ENCODE measurements around the gene ERCC6L2. TPM values are rescaled to one million over a fixed set of nuclear protein-coding genes. Genes with fewer than 3 reads are reported as not detected.

The ERCC6L2 gene
- total RNA-seq, 1 donor from 2014 or later, result 36.6 TPM

GRCh38 chr9:95980262-95981125, 105.0 kb downstream of the ERCC6L2 start:
- DNase-seq (ENCODE audit: low spot score), result no peak

DNA sequence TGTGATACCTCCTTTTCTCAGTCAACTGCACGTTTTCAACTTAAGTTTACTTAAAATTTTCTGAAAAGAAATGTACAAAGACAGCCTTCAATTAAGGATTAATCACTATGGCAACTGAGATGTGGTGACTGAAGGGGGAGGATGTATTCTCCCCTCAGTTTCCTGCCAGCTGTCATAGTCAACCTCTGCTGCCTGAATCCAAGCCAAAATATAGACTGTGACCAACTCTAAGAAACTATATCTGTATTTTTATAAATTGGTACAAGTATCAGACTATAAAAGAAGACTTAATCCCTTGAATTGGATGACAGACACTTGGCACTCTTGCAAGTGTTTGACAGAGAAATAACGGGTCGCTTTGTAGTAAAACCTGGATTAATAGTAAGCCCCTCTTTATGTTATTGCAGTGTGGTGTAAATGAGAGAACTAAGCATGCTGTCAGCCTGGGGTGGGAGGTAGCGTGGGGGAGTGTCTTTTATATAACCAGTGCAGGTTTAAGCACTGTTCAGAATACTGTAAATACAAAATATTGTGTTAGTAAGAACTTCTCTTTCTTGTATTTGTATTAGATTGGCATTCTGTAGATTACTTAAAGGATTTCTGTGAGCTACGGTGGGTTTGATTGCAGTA, 106.4 kb downstream of the ERCC6L2 start:
- no peak for DNase-seq (ENCODE audit: low spot score)

- DNase-seq (ENCODE audit: low spot score), result no peak
These were observed 110.1 kb downstream of the ERCC6L2 start for GRCh38 chr9:95985440-95986055.

GRCh38 chr9:95989297-95989696, 113.8 kb downstream of the ERCC6L2 start:
- no peak for DNase-seq (ENCODE audit: low spot score)

DNA sequence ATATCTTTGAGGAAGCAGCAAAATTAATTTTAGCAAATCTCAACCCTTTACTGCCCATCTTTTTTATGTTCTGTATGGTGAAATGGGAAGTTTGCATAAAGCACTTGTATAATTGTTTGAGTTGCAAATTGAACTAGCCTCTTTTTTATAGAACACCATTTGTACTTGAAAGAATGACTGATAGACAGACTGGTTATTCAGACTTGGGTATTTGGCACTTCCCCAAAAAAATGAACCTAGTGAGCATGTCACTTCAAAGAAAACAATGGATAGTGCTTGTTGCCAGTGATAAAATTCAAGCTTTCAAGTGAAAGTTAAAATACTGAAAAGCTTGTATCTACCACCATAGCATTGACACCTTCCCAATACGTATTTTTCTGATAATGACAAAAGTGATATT, 115.8 kb downstream of the ERCC6L2 start:
- DNase-seq (ENCODE audit: low spot score), result no peak

GRCh38 chr9:95992536-95992935, 117.0 kb downstream of the ERCC6L2 start:
- DNase-seq (ENCODE audit: low spot score), result no peak

DNA sequence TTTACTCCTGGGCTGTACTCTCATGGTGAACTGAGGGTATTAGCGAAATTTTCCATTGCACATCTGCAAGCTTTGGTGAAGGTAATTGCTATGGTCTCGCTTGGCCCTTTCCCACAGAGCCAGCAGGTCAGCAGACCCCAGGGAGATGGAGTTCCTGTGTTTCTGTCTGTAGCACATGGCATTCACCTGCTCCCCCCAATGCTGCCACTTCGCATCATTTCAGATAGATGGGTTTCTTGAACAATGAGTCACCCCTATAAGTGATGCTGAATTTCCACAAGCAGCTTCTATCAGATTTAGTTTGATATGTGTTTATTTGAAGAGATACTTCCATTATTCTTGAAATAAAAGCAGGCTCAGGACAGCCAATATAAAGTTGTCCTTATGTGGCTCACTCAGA, 117.8 kb downstream of the ERCC6L2 start:
- no peak for DNase-seq (ENCODE audit: low spot score)

DNA sequence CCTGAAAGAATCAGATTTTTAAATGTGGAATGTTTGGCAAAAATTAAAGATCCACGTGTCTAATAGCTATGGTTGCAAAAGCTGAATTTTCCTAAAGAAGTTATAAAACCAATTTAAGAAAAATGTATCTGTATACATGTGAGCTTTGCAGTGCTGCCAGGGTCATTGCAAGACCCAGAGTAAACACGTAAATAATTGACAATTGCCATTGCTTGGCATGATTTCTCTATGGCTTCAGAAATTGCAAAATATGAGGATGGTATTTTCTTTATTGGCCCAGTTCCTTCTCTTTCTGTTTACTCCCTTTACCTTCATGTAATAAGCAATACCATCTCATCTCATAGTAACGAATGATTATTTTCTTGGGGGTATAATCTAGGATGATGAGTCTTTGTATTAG, 123.9 kb downstream of the ERCC6L2 start:
- DNase-seq (ENCODE audit: low spot score), result no peak

DNA sequence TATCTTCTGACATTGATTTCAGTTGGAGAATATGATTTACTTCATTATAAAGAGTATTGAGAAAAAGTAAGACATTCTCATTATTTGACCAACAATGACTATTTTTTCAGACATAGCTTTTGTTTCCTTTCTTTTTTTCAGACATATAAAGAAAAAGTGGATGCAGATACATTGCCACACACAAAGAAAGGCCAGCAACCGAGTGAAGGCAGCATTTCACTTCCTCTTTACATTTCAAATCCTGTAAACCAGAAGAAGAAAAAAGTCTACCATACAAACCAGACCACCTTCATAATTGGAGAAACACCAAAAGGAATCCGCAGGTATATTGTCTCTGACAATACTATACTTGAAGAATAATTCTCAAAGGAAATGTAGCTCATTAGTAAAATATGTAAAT, 128.9 kb downstream of the ERCC6L2 start:
- no peak for DNase-seq (ENCODE audit: low spot score)

DNA sequence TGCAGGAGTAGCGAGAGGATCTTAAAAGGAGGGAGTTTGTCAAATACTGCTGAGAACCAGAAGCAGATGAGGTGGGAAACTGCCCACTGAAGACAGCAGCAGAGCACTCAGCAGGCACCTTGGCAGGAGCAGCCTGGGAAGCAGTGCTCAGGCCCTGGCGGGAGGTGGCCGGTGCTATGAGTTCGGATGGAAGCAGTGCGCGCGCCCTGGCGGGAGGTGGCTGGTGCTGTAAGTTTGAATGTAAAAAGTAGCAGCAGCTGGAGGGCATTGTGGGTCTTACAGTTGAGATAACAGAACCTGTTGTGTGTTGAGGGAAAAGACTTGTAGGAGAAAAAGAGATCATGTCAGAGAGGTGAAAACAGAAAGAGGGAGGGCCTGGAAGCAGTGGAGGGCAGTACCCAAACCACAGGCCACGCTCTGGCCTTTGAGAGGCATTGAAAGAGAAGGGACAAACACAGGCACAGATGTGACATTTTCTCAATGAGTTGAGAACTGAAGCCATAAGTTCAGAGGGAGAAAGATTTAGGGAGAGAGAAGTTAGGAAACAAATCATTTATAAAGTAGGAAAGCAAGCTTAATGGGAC, 130.9 kb downstream of the ERCC6L2 start:
- DNase-seq (ENCODE audit: low spot score), result no peak

GRCh38 chr9:96006961-96007360, 131.5 kb downstream of the ERCC6L2 start:
- no peak for DNase-seq (ENCODE audit: low spot score)

GRCh38 chr9:96008502-96009222, 133.2 kb downstream of the ERCC6L2 start:
- no peak for DNase-seq (ENCODE audit: low spot score)

DNA sequence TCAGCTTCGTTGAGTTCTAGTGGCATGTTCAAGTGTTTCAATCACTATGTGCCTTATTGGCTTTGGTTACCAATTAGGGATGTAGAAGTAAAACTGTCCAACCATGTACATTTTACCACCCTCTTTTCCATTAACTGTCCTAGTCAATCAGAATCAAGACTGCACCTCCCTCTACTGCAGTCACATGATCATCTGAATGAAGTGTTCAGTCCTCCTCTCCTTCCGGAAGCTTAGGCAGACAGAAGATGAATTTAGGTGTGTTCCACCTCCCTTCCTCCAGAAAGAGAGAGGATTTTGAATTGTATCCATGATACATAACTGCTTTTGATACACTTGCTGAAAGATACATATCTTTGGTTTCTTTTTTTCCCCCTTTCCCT, 133.7 kb downstream of the ERCC6L2 start:
- no peak for DNase-seq (ENCODE audit: low spot score)

- no peak for DNase-seq (ENCODE audit: low spot score)
These were observed 134.4 kb downstream of the ERCC6L2 start for GRCh38 chr9:96009690-96010472.

- DNase-seq (ENCODE audit: low spot score), result no peak
These were observed 138.6 kb downstream of the ERCC6L2 start for GRCh38 chr9:96014078-96014477.

DNA sequence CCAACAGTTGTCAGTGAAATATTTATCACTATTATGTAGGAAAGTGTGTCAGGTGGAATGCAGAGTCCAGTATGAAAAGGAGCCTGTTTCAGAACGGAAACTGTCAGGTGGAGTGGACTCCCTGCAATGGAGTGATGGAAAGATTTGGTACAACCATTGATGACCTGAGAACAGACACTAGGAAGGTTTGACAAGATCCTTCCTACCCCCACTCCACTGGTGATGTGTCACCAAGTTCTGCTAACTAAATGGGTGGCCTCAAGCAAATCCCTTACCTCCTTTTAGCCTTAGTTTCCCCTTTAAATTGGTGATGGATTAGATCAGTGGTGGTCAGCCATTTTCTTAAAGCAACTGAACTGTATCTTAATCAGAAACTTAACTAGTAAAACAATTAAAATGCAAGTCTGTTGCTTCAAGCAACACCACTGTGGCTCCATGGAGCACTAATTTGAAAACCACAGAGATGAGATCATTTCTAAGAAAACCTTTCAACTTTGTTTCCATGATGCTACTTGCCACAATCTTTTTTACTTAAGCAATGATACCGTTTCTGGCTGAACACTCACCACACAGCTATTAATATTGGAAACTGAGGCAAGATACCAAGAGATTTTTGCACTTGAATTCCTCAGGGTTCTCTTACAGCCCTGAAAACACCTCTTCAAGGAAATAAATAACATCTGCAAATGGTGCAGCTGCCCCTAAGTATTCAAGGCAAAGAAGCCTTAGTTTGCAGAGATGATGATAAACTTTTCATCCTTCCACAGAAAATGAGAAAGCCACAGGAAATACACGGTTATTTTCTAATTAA, 140.6 kb downstream of the ERCC6L2 start:
- DNase-seq (ENCODE audit: low spot score), result no peak
